SK-N-SH treated with all-trans-retinoic acid at 6 μM for 48 hours (cell line): ENCODE measurements around the gene MED31.

ENCODE experiments used
- ARNTL ChIP-seq: fragments of 450-650 bp; formaldehyde crosslinking; IDR thresholded peaks from 2 replicates; pipeline ENCODE4 v1.5.0; 2020; ENCODE audit warnings: low read depth, mild to moderate bottlenecking, moderate library complexity, borderline replicate concordance
- ESRRG ChIP-seq: fragments of 250-450 bp; sonication (Bioruptor Pico); IDR thresholded peaks from 2 replicates; pipeline ENCODE4 v1.6.1; 2021; ENCODE audit warnings: mild to moderate bottlenecking
- ISL1 ChIP-seq: fragments of 250-450 bp; sonication (Bioruptor Pico); IDR thresholded peaks from 2 replicates; pipeline ENCODE4 v2.1.2; 2022; ENCODE audit warnings: mild to moderate bottlenecking, moderate library complexity
- RARB ChIP-seq: fragments of 250-450 bp; sonication (Bioruptor Pico); IDR thresholded peaks from 2 replicates; pipeline ENCODE4 v1.8.0; 2021; ENCODE audit warnings: mild to moderate bottlenecking, moderate library complexity
- ZC3H10 ChIP-seq: fragments of 250-450 bp; sonication (Bioruptor Pico); IDR thresholded peaks from 2 replicates; pipeline ENCODE4 v1.5.1; 2021; ENCODE audit warnings: mild to moderate bottlenecking, moderate library complexity
- ZFP30 ChIP-seq: fragments of 450-650 bp; formaldehyde crosslinking; IDR thresholded peaks from 2 replicates; pipeline ENCODE4 v1.5.0; 2022; ENCODE audit warnings: mild to moderate bottlenecking, moderate library complexity
- ZNF8 ChIP-seq: fragments of 450-650 bp; formaldehyde crosslinking; IDR thresholded peaks from 2 replicates; pipeline ENCODE4 v1.5.0; 2020; ENCODE audit warnings: mild to moderate bottlenecking, moderate library complexity
- TF ChIP-seq, protein P1 (sequence below): fragments of 250-450 bp; sonication (Bioruptor Pico); IDR thresholded peaks from 2 replicates; pipeline ENCODE4 v1.8.0; 2021; ENCODE audit warnings: low read depth, mild to moderate bottlenecking, moderate library complexity, borderline replicate concordance
- TF ChIP-seq, protein P2 (sequence below): fragments of 250-450 bp; sonication (Bioruptor Pico); IDR thresholded peaks from 2 replicates; pipeline ENCODE4 v1.5.0; 2020; ENCODE audit warnings: mild to moderate bottlenecking, moderate library complexity

DNA sequence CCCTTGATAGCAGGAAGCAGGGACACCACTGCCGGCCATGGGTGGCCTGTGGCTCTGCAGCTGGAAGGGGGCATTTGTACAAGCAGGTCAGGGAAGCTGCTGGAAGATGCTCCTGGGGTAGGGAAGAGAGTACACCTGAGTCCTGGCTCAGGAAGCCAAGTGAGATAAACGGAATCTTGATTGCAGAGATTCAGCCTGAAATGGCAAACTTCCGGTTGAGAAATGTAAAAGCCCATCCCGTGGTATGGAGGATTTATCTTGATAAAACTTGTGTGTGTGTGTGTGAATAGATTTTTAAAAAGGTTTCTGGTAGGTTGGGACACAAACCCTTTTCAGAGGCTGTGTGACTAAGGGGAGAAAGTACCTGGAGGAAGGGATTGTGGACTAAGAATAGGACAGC is 29.8 kb upstream of the MED31 start:
- no peak for TF ChIP-seq ZC3H10 (CRISPR knock-in tag)
- TF ChIP-seq ARNTL (CRISPR knock-in tag): no peak
- TF ChIP-seq, protein P1, sequence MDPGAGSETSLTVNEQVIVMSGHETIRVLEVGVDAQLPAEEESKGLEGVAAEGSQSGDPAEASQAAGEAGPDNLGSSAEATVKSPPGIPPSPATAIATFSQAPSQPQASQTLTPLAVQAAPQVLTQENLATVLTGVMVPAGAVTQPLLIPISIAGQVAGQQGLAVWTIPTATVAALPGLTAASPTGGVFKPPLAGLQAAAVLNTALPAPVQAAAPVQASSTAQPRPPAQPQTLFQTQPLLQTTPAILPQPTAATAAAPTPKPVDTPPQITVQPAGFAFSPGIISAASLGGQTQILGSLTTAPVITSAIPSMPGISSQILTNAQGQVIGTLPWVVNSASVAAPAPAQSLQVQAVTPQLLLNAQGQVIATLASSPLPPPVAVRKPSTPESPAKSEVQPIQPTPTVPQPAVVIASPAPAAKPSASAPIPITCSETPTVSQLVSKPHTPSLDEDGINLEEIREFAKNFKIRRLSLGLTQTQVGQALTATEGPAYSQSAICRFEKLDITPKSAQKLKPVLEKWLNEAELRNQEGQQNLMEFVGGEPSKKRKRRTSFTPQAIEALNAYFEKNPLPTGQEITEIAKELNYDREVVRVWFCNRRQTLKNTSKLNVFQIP (CRISPR knock-in tag): no peak
- TF ChIP-seq ZFP30 (CRISPR knock-in tag): no peak
- no peak for TF ChIP-seq ISL1 (CRISPR knock-in tag)
- no peak for TF ChIP-seq ZNF8 (CRISPR knock-in tag)
- no peak for TF ChIP-seq ESRRG (CRISPR knock-in tag)
- TF ChIP-seq, protein P2, sequence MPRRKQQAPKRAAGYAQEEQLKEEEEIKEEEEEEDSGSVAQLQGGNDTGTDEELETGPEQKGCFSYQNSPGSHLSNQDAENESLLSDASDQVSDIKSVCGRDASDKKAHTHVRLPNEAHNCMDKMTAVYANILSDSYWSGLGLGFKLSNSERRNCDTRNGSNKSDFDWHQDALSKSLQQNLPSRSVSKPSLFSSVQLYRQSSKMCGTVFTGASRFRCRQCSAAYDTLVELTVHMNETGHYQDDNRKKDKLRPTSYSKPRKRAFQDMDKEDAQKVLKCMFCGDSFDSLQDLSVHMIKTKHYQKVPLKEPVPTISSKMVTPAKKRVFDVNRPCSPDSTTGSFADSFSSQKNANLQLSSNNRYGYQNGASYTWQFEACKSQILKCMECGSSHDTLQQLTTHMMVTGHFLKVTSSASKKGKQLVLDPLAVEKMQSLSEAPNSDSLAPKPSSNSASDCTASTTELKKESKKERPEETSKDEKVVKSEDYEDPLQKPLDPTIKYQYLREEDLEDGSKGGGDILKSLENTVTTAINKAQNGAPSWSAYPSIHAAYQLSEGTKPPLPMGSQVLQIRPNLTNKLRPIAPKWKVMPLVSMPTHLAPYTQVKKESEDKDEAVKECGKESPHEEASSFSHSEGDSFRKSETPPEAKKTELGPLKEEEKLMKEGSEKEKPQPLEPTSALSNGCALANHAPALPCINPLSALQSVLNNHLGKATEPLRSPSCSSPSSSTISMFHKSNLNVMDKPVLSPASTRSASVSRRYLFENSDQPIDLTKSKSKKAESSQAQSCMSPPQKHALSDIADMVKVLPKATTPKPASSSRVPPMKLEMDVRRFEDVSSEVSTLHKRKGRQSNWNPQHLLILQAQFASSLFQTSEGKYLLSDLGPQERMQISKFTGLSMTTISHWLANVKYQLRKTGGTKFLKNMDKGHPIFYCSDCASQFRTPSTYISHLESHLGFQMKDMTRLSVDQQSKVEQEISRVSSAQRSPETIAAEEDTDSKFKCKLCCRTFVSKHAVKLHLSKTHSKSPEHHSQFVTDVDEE: no peak
- TF ChIP-seq RARB (CRISPR knock-in tag): no peak
